Thoracic aorta (tissue), 2 donors: ENCODE measurements around the gene DIS3L2. TPM values are rescaled to one million over a fixed set of nuclear protein-coding genes. Genes with fewer than 3 reads are reported as not detected.

Experiments used
- ATAC-seq: fragments of 150-250 bp; one replicate; pipeline ENCODE4 v1.8.0; 2017; ENCODE audit warnings: low read depth; ENCODE audit not compliant: insufficient number of reproducible peaks, low FRiP score
- DNase-seq: peaks from one replicate; pipeline ENCODE4 v3.0.0-alpha.2; 2020; ENCODE audit warnings: low spot score
- H3K27ac ChIP-seq, 2 donors: fragments of 200-600 bp; sonication (generic); 1 replicate in 1 of 2; 2 replicates in 1 of 2; pipeline ENCODE4 v1.5.1; 2016; ENCODE audit warnings: mild to moderate bottlenecking in 2 of 2, moderate library complexity in 2 of 2
- H3K27me3 ChIP-seq: fragments of 200-600 bp; sonication (generic); replicated peaks from 2 replicates; pipeline ENCODE4 v1.6.0; 2016; ENCODE audit warnings: mild to moderate bottlenecking; ENCODE audit not compliant: insufficient read depth
- H3K36me3 ChIP-seq: fragments of 200-600 bp; sonication (generic); one replicate; pipeline ENCODE4 v1.5.1; 2016
- H3K4me1 ChIP-seq, 2 donors: fragments of 200-600 bp; sonication (generic); 1 replicate in 1 of 2; 2 replicates in 1 of 2; pipeline versions ENCODE4 v1.5.1 to v1.6.0; 2016; ENCODE audit warnings: low read depth in 2 of 2, mild to moderate bottlenecking in 1 of 2; ENCODE audit not compliant: control insufficient read depth in 1 of 2
- H3K4me3 ChIP-seq: fragments of 200-600 bp; sonication (generic); 2 replicates; pipeline ENCODE4 v1.5.1; 2016; ENCODE audit warnings: mild to moderate bottlenecking
- H3K9me3 ChIP-seq: fragments of 200-600 bp; sonication (generic); 2 replicates; pipeline ENCODE4 v1.5.1; 2016
- total RNA-seq, 2 donors: library from RNA; depleted of rRNA; stranded (reverse); fragments of >200 nt; gene quantifications; one replicate each; pipeline versions ENCODE4 v1.1.0 to v1.2.3, GENCODE V29; 2016
- TF ChIP-seq, protein P1 (sequence below): fragments of 200-600 bp; sonication (generic); IDR thresholded peaks from one replicate; pipeline ENCODE4 v1.5.1; 2019; ENCODE audit warnings: antibody characterized with exemption

DIS3L2 gene
- total RNA-seq, 2 donors from 2014 or later: 26.4 to 32.5 TPM

DNA sequence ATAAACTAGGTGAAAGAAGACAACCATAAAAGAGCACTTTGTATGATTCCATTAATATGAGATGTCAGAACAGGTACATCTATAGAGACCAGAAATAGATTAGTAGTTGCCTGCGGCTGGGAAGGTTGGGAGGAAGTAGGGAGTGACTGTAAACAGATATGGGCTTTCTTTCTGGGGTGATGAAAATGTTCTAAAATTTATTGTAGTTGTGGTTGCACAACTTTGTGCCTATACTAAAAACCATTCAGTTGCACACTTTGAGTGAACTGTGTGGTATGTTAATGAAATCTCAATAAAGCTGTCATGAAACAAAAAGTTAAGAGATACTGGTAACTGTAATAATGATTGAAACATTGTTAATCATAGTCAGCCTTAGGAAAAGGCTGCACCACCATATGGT is 264.4 kb downstream of the DIS3L2 start:
- ATAC-seq: no peak

GRCh38 chr2:232228332-232228731 is 266.8 kb downstream of the DIS3L2 start:
- ATAC-seq: no peak
- no peaks in the 10 kb centered on the region for H3K27me3 ChIP-seq
- no peak overlapping the region for H3K4me3 ChIP-seq
- TF ChIP-seq, protein P1, sequence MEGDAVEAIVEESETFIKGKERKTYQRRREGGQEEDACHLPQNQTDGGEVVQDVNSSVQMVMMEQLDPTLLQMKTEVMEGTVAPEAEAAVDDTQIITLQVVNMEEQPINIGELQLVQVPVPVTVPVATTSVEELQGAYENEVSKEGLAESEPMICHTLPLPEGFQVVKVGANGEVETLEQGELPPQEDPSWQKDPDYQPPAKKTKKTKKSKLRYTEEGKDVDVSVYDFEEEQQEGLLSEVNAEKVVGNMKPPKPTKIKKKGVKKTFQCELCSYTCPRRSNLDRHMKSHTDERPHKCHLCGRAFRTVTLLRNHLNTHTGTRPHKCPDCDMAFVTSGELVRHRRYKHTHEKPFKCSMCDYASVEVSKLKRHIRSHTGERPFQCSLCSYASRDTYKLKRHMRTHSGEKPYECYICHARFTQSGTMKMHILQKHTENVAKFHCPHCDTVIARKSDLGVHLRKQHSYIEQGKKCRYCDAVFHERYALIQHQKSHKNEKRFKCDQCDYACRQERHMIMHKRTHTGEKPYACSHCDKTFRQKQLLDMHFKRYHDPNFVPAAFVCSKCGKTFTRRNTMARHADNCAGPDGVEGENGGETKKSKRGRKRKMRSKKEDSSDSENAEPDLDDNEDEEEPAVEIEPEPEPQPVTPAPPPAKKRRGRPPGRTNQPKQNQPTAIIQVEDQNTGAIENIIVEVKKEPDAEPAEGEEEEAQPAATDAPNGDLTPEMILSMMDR: no peak
- H3K27ac ChIP-seq: no peak overlapping the region
- no peaks in the 10 kb centered on the region for H3K4me1 ChIP-seq
- DNase-seq: no peak
- H3K9me3 ChIP-seq: no peaks in the 10 kb centered on the region
- no peaks in the 10 kb centered on the region for H3K36me3 ChIP-seq

More for the DNA sequence above, 264.4 kb downstream of the DIS3L2 start:
- H3K36me3 ChIP-seq: no peaks in the 10 kb centered on the region
- H3K4me3 ChIP-seq: no peak overlapping the region
- DNase-seq: no peak
- no peaks in the 10 kb centered on the region for H3K9me3 ChIP-seq
- H3K27ac ChIP-seq: no peak overlapping the region
- TF ChIP-seq, protein P1: no peak
- H3K4me1 ChIP-seq: no peaks in the 10 kb centered on the region
- H3K27me3 ChIP-seq: no peaks in the 10 kb centered on the region

DNA sequence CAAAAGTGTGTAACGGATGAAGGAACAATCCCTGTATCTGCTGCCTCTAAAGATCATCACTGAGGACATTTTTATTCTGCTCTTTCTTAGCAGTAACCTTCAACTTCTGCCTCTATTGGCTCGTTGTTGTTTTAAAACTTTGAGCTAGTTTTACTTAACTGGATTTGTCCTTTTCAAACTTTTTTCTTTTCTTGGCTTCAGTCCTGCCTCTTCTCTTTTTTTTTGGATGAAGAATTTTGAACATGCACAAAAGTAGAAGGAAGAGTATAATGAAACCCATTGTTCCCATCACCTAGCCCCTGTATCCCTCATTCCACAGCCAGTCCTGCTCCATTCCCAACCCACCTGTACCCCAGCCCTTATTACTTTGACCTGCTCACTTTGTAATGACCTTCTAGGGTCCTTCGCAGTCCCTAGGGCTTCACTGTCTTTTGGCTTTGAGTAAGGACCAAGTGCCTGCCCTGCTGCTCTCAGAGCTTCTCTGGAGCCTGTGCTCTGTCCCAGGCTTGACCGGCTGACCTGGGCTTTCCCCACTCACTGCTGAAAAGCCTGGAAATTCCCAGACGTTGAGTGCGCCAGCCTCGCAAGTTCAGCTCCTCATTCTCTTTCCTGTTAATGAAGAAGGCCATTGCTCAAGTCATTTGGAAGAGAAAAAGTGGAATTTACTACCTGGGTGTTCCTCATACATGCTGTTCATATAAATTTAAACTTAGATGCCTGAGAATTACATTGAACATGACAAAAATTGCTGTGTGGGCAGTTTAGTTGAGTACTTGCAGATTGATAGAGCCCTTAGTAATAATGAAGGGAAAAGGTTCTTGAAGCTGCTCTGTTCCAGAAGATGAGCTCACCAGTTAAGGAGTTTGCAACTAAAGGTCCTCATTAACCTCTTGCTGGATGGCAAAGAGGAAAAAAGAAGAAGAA is 267.7 kb downstream of the DIS3L2 start:
- no peak overlapping the region for H3K27ac ChIP-seq
- H3K9me3 ChIP-seq: no peaks in the 10 kb centered on the region
- no peaks in the 10 kb centered on the region for H3K36me3 ChIP-seq
- DNase-seq (no peak), ATAC-seq (no peak)
- TF ChIP-seq, protein P1: no peak
- no peak overlapping the region for H3K4me3 ChIP-seq
- no peaks in the 10 kb centered on the region for H3K4me1 ChIP-seq
- no peaks in the 10 kb centered on the region for H3K27me3 ChIP-seq

GRCh38 chr2:232229911-232230310 is 268.4 kb downstream of the DIS3L2 start:
- H3K4me3 ChIP-seq: no peak overlapping the region

DNA sequence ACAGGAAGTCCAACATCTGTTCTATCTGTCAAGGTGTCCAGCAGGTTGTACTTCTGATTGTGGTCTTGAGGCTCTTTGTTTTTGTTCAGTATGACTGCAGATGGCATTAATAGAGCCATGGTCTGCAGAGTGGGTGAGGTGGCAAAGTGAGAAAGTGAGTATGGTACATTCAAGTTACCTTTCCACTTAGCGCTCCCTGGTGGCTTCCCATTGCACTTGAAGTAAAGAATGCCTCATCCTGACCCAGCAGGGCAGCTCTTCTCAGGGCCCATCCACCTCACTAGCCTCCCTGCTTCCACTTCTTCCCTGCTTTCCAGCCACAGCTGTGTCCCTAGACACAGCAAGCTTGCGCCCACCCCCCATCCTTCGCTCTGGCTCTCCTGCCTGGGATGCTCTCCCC is 269.0 kb downstream of the DIS3L2 start:
- TF ChIP-seq, protein P1: no peak
- no peaks in the 10 kb centered on the region for H3K27me3 ChIP-seq
- no peaks in the 10 kb centered on the region for H3K4me1 ChIP-seq
- ATAC-seq (no peak), DNase-seq (no peak)
- H3K36me3 ChIP-seq: no peaks in the 10 kb centered on the region
- no peaks in the 10 kb centered on the region for H3K9me3 ChIP-seq
- no peak overlapping the region for H3K4me3 ChIP-seq
- H3K27ac ChIP-seq: no peak overlapping the region

More at GRCh38 chr2:232229911-232230310, 268.4 kb downstream of the DIS3L2 start:
- TF ChIP-seq, protein P1: no peak
- Histone ChIP-seq H3K4me1 (no peaks in the 10 kb centered on the region), H3K27me3 (no peaks in the 10 kb centered on the region), H3K36me3 (no peaks in the 10 kb centered on the region), H3K9me3 (no peaks in the 10 kb centered on the region), H3K27ac (no peak overlapping the region)
- ATAC-seq (no peak), DNase-seq (no peak)
